ENCODE results near the gene PRKG1.
"Not testable (repeated sequence)": the region's sequence is repeated elsewhere in the genome, so short reads cannot be mapped to it uniquely, and the experiment has no call there.

The PRKG1 gene

DNA sequence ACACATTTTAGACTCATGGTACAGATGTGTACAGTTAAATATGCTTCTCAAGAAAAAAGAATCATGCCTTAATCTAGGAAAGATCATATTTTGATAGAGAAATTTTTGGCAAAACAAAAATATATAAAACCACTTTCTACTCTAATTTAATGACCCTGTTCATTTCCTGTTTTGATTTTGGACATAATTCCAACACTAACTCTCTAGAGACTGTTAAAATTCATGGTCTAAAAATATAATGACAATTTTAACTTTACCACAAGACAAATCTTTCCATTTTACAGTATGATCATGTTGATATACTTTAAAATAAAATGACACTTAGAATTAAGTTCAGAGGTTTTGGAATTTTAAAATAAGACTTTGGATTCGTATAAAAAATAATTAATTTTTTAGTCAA, 45.2 kb downstream of the PRKG1 start:
- no peak for DNase-seq

DNA sequence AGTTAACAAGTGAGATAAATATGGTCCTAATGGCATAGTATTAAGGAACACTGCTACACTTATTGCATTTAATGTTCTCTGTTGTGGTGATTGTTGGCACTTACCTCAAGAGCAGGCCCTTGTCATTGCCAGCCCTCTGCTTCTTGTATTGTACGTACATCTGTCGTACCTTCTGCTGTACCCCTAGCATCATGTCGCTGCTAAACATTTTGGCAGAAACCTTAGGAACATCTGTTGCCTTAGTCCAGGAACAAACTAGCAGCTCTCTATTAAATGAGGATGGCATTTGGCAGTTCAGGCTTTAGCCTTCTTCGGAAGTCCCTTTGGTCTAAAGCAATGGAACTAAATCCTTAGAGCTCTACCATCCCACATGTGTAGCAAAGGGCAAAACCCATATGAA, 47.6 kb downstream of the PRKG1 start:
- DNase-seq, result no peak

DNA sequence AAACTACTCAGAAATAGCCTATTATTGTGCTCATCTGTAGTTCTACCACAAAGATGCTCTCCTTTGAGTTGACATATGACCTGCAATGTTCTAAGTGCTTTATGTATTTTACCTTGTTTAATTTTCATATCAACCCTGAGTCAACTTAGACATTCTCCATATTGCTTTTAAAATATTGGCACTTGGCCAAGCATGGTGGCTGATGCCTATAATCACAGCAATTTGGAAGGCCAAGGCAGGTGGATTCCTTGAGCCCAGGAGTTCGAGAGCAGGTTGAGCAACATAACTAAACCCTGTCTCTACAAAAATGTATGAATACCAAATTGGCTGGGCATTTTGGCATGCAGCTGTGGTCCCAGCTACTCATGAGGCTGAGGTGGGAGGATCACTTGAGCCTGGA, 50.6 kb downstream of the PRKG1 start:
- DNase-seq, result no peak

DNA sequence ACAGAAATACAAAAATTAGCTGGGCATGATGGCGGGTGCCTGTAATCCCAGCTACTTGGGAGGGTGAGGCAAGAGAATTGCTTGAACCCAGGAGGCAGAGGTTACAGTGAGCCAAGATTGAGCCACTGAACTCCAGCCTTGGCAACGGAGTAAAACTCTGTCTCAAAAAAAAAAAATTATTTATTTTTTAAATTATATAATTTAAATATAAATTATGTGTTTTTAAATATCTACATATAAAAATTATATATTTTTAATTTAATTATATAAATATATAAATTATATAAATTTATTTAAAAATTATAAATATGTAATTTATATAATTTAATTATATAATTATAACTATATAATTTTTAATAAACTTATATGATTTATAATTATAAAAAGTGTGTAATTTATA, 51.2 kb downstream of the PRKG1 start:
- DNase-seq, result no peak

DNA sequence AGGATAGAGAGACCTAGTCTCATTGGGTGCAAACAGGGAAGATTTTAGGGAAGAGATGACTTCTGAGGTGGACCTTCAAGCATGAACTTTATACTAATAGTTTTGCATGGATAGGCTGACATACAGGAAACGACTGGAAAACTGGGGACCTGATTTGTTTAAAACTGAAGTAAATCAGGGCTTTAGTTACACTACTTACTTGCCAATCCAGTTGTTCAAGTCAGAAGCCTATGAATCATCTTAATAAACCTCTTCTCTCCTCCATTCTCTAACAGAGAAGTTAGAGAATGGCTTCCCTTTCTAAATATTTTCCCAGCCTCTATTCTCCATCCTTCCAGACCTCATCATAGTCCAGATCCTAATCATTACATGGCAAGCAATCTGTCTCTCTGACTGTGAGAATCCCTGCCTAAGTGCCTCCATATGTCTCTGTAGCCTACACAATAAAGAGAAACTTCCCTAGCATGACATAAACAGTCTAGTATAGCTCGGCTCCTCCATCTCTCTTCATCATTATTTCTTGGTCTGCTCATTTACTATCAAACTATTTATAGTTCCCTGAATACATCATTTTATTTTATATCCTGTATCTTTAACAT, 55.8 kb downstream of the PRKG1 start:
- no peak for DNase-seq

DNA sequence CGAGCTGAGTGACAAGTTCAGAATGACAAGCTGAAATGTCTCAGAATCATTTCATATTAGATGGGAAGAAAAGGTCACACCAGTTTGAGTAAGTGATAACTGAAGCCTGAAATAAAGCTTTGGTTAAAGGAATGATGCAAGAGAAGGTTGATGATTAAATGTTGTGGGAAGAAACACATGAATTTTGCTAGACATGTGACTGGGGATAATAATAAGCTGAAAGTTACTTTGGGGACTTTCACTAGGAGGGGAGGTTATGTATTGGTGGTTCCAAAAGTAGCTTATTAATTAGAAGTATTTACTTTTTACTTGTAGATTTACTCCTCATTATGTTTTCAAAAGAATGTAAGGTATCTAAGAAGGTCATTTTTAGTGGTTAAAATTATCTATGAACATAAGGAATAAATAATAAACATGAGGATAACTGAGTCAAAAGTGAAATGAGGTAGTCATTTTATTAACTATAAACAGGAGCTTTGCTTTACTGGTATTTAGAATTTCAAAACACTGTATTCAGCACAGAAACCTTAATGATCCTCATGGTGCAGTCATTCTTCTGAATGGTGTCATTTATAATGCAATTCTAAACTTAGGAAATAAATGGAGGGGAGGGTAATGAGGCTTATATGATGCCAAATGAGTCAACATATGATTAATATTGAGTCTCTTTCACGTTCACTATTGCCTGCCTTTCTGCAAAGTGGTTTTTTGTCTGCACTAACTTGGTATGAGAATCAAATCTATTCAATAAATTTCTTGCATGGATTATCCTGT, 63.7 kb downstream of the PRKG1 start:
- peak; percentile 3 for DNase-seq

DNA sequence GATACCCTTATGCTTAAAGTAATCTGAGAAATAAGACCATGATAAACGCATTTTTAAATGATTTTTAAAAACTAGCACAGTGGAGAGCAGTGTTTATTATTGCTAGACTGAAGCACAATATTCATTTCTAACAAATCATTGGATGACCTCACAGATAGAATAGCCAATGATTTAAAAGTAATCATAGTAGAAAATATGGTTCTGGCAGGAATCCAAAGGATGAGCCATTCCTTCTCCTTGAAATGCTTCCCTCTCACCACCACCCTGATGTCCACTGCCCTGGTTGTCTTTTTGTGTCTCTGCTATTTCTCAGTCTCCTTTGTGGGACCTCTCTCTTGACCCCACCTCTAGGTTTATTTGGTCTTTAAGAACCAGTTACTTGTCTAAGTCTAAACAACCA, 64.9 kb downstream of the PRKG1 start:
- DNase-seq, result no peak

DNA sequence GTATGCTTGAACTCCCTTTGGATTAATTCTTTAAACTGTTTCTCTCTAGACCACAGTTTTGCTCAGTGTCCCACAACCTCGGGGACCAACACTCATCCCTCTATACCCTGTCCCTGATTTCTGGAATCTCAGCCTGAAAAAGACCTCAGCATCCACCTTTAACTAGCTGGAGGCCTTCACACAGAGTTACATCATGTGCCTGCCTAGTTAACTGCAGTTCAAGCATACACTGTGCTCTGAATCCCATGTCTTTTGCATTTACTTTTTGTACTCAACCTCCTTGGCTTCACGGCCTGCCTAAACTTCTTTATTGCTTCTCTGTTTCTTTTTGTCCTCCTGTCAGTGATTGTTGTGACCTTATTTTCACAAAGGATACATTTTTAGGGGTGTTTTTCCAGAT, 66.7 kb downstream of the PRKG1 start:
- no peak for DNase-seq

DNA sequence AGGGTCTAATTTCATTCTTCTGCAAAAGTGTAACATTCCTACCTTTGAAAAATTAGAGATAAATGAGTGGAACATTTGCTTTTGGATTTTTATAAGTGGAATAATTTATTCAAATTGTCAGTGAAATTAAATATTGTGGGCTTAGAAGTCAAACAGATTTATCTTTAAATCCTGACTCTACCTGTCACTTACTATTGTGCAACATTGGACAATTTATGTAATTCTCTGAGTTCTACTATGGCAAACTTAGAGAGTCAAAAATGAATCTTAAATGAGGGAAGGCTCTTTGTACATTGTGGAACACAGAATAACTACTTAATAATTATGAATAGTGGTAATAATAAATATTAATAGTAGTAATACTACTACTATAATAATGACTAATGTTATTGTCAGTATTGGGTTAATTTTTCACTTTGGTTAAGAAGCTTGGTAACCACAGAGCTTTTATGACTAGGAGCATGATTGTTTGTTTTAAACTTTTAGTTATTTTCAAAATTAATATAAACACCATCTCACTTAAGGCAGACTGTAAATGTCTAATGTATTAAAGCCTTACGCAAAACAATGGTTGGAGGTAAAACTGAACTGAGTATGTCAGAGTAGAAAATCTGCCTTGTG, 70.0 kb downstream of the PRKG1 start:
- no peak for DNase-seq

DNA sequence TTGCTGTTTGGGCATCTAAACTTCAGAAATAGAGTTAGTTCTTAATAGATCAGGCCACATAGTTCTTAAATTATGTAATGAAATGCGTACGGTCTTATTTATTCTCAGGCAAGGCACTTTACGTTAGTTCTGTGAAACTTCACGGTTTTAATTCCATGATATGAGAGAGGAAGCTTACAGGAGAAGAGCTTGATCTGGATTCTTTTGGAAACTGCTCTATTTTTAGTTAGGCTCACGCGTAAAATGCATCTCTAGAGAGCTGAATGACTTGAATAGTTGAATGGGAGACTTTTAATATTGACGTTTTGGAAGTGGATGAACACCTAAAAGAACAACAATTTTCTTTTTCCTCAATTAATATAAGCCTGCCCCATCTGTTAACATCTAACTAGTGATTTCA, 71.1 kb downstream of the PRKG1 start:
- no peak for DNase-seq

DNA sequence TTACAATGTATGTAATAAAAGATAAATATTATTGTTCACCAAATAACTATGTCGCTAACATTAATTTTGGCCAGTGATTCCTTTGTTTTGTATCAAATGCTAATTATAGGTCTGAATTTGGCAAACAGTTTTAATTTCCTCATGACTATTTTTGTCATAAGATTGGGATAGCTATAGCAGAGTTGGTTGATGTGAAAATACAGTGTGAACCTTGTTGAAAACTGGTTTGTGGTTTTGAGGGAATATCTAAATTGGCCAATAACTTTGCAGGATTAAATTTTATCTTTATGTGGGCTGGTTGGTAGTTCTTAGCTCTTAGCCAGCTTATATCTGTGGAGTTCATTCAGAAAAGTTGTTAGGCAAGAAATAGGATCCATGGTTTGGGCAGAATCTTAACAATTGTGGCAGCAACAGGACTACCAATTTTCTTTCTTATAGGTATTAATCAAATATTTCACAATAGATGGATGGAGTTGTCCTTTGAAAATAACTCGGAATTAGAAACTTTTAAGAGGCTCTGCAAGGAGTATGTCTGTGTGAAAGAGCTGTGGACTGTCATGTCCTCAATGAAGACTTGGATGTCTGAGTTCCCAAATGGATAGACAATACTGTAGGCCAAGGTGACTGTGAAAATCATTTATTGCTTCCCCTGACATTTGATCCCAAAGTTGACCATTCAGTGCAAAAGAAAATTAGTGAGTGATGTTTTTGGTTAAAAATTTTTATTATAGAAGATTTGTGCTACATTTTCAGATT, 73.5 kb downstream of the PRKG1 start:
- DNase-seq, result no peak

DNA sequence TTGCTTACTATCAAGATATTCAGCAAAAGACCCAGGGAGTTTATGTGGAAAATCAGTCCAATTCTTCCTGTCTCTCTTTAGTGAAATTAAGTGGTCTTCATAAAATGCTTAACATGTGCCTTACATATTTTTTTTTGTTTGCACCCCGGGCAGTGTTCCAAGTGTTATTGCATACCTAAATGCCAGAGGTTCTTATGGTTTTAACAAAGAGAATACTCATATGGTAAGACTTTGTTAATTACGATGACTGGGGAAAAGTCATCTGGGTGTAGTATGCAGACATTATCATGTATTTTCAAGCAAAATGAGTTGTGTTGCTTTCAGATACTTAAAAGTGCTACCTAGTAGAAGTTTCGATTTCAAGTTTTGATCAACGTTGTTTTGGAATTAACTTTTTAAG, 82.6 kb downstream of the PRKG1 start:
- DNase-seq, result no peak

DNA sequence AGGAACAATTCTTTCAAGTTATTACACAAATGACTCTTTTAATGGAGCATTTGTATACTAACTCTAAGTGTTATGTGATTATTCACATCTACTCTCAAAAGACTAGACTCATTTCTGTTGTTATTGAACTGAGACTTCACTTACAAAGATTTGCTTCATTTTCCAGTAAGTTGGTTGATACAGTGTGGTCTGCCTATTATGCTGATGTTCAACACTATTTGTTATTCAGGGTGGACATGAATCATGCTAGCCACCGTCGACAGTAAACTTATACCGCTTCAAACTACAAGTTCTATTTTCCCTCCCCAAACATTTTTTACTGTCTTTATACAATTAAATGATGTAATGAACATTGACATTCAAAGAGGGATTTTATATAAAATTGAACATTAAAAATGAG, 84.5 kb downstream of the PRKG1 start:
- DNase-seq, result no peak

DNA sequence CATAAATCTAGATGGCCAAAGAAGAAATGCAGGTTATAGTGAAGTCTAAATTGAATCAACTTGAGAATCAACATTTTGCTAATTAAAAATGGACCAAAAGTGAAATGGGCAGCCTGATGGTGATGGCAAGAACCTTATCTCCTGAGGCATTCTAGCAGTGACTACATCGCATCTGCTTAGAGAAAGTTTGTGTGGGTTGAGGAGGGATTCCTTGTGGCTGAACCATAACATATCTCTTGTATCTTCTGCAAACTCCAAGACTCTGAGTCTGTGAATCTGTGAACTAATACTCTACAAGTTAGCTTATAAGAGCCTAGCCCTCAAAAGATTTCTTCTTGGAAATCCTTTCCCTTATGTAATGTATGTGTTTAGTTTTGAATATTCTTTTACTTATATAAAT, 85.6 kb downstream of the PRKG1 start:
- no peak for DNase-seq

DNA sequence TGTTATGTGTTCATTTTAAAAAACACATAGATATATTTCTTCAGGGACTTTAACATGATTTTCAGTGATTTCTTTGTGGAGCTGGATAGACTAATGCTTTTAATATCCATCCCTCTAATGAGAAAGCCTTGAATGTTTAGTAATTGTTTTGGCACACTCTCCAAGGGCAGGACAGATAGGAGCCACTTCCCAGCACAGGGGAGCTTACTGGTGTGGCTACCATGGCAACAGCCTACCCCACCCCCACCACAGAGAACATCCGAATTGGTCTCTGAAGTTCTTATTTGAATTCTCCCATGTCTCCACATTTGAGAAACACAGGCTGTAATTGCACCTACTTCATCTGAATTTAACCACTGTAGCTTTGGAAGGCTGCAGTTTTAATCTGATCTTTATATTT, 87.7 kb downstream of the PRKG1 start:
- DNase-seq, result no peak

DNA sequence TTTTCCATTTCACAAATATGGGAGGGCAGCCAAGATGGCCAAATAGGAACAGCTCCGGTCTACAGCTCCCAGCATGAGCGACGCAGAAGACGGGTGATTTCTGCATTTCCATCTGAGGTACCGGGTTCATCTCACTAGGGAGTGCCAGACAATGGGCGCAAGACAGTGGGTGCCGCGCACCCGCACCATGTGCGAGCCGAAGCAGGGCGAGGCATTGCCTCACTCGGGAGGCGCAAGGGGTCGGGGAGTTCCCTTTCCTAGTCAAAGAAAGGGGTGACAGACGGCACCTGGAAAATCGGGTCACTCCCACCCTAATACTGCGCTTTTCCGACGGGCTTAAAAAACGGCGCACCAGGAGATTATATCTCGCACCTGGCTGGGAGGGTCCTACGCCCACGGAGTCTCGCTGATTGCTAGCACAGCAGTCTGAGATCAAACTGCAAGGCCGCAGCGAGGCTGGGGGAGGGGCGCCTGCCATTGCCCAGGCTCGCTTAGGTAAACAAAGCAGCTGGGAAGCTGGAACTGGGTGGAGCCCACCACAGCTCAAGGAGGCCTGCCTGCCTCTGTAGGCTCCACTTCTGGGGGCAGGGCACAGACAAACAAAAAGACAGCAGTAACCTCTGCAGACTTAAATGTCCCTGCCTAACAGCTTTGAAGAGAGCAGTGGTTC, 89.2 kb downstream of the PRKG1 start:
- not testable (repeated sequence) for DNase-seq

DNA sequence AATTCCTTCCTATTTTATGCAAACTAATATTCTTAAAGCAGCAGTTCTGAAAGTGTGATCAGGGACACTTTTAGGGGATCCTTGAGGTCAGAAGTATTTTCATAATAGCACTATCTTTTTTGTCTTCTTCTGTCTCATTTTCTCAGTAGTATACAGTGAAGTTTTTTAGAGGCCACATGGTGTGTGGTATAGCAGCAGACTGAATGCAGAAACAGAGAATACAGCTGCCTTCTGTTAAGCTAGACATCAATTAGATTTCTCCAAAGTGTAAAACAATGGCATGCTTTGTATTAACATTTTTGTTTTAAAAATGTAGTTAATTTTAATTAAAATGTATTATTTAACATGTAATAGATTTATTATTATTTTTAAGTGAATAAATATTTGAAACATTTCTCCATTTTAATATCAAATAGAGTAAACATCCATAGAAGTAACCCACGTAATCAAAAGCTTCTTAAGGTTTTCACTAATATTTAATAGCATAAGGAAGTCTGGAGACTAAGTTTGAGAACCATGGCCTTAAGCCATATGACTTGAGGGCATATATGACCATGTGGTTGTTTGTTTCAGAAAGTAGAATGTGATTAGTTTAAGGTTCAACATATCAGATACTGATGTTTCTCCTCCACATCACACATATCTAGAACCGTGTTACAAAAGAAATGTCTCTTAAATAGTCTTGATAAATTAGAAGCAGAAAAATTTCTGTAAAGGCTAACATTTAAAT, 94.0 kb downstream of the PRKG1 start:
- no peak for DNase-seq

DNA sequence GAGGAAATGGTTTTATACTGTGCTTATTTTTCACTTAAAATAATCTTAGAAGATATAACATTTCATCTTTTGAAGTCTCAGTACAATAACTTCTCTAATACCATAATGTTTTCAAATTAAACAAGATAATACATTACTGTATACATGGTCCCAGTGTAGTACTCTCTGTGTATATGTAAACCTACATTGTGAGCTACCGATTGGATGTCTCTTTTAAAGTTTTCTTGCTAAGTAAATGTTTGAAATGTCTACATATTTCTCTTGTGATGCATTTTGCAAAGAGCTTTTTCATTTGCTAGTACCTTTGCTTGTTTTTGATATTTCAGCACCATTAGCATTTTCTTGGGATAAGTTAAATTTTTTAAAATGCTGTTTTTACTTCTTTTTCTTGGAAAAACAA, 94.8 kb downstream of the PRKG1 start:
- no peak for DNase-seq

DNA sequence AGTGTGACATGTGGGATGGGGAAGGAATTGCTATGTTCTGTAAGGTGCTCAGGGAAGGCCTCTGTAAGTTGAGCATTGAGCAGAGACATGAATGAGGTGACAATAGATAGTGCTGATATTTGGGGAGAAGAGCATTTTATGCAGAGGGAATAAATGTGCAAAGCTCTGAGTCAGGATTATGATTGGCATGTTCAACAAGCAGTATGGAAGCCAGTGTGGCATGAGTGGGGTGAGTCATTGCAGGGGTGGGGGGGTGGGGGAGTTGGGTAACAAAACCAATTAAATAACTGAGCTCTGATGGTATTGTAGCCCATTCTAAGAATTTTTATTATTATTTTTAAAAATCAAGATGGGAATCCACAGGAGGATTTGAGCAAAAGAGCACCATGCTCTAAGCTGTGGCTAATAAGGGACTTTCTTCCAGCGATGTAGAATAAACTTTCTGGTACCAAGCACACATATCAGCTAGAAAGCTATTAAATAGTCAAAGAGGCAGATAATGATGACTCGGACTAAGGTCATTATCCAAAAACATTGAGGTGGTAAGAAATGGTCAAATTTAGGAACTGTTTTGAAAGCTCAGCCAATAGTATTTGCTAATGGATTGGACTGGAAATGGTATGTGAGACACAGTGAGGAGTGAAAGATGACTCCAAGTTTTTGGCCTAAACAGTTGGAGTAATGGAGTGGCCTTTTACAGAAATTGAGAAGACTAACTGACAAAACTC, 96.4 kb downstream of the PRKG1 start:
- no peak for DNase-seq

DNA sequence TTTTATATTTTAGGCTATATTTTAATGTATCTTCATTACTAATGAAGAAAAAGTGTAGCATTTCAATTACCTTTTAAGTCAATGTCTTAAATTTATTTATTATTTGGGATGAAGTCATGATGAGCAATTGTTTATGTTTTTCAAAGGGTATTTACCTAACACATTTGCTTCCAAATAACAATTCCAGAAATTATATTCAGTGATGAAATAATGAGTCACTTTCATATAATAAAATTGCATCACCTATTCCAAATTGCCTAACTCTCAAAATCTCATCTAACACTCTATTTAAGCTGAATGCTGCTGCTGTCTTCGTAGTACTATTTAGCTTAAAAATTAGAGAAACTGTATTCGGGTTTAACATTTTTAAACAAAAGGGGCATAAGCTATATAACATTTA, 97.7 kb downstream of the PRKG1 start:
- DNase-seq, result no peak

DNA sequence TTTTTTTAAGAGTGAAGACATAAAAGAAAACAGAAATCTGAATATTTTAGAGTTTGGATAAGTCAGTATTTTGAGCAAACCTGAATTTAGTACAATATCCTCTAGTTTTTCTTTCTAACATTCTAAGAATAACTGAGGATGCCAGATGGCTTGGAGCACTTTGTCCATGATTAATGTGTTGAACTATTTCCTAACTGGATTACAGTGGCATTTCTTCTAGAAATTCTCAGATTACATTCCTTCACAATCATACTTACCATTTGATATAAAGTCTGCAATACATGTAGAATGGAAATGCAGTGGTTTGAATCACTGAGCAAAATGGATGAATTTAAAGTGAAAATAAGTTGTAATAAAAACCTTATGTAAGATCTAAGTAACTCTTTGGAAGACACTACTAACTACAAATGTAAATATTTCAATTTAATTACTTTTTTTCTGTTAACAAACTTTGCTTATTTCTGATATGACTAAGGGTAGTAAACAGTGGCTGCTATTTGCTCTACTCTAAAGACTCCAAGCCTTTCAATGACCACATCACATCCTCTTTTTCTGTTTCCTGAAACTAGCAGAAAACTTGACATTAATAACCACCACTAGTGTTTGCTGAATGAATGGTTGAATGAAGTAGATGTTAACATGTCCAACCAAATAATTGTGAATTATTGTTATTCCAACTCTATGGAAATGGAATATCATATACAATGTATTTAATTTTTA, 102.8 kb downstream of the PRKG1 start:
- no peak for DNase-seq
